GM18951 (cell line): ENCODE results near the gene ATP6V1D.
"Not testable (repeated sequence)": the region's sequence is repeated elsewhere in the genome, so short reads cannot be mapped to it uniquely, and the experiment has no call there.

Source experiments
- POLR2A ChIP-seq: IDR thresholded peaks from 4 replicates; pipeline ENCODE4 v1.6.1; 2011; ENCODE audit warnings: mild to moderate bottlenecking; ENCODE audit not compliant: insufficient read length, insufficient read depth; ENCODE audit errors: extremely low read depth
- in situ Hi-C: fragments of 300-500 bp; cut with MboI; formaldehyde crosslinking; loops from one replicate; pipeline ENCODE4 v1.12.0; 2022; ENCODE audit warnings: low sequenced_read_pairs, mixed read lengths, inconsistent platforms; ENCODE audit not compliant: unreplicated experiment

Gene ATP6V1D

GRCh38 chr14:67352055-67352454 is 7.5 kb downstream of the ATP6V1D start:
- in situ Hi-C loops, result no loop called here
- TF ChIP-seq POLR2A, result no peak

- in situ Hi-C loops, result no loop called here
- no peak for TF ChIP-seq POLR2A
Observed at GRCh38 chr14:67345583-67345982, 14.0 kb downstream of the ATP6V1D start.

- in situ Hi-C loops, result no loop called here
- no peak for TF ChIP-seq POLR2A
Observed at GRCh38 chr14:67343601-67344230, 15.9 kb downstream of the ATP6V1D start.

GRCh38 chr14:67341231-67341630 is 18.4 kb downstream of the ATP6V1D start:
- in situ Hi-C loops, result not testable (repeated sequence)

- TF ChIP-seq POLR2A, result no peak
- in situ Hi-C loops, result no loop called here
Observed at GRCh38 chr14:67335781-67336180, 23.8 kb downstream of the ATP6V1D start.

GRCh38 chr14:67332468-67332867 is 27.1 kb downstream of the ATP6V1D start:
- TF ChIP-seq POLR2A, result no peak
- in situ Hi-C loops, result no loop called here

- in situ Hi-C loops, result no loop called here
- TF ChIP-seq POLR2A, result no peak
Observed at GRCh38 chr14:67331368-67332125, 28.1 kb downstream of the ATP6V1D start.

GRCh38 chr14:67329666-67330065 is 29.9 kb downstream of the ATP6V1D start:
- in situ Hi-C loops, result not testable (repeated sequence)

GRCh38 chr14:67319142-67319541 is 40.5 kb downstream of the ATP6V1D start:
- in situ Hi-C loops, result no loop called here
- TF ChIP-seq POLR2A, result no peak

GRCh38 chr14:67317822-67318221 is 41.8 kb downstream of the ATP6V1D start:
- TF ChIP-seq POLR2A, result no peak
- in situ Hi-C loops, result no loop called here

- TF ChIP-seq POLR2A, result no peak
- in situ Hi-C loops, result no loop called here
Observed at GRCh38 chr14:67313153-67313552, 46.5 kb downstream of the ATP6V1D start.

- in situ Hi-C loops, result no loop called here
- TF ChIP-seq POLR2A, result no peak
Observed at GRCh38 chr14:67311868-67312267, 47.7 kb downstream of the ATP6V1D start.
